Karpas-422 (cell line): Measurements from ENCODE around the gene SCN2A. TPM values are rescaled to one million over a fixed set of nuclear protein-coding genes. Genes with fewer than 3 reads are reported as not detected.

Experiments
- DNase-seq: peaks from one replicate; pipeline ENCODE4 v3.0.0-alpha.2; 2015
- H2AFZ ChIP-seq: fragments of 200-600 bp; sonication (generic); 2 replicates; pipeline ENCODE4 v1.6.1; 2014; ENCODE audit warnings: antibody characterized with exemption, low read length, mixed read lengths
- H3K27ac ChIP-seq: fragments of 200-600 bp; sonication (generic); 2 replicates; pipeline ENCODE4 v1.5.1; 2014; ENCODE audit warnings: mild to moderate bottlenecking, low read length, moderate library complexity
- H3K27me3 ChIP-seq: fragments of 200-600 bp; sonication (generic); 2 replicates; pipeline ENCODE4 v1.6.1; 2014; ENCODE audit warnings: low read length, mixed read lengths
- H3K36me3 ChIP-seq: fragments of 200-600 bp; sonication (generic); 2 replicates; pipeline ENCODE4 v1.6.1; 2014; ENCODE audit warnings: low read length, mixed read lengths; ENCODE audit not compliant: insufficient read depth
- H3K4me1 ChIP-seq: fragments of 200-600 bp; sonication (generic); 2 replicates; pipeline ENCODE4 v1.6.1; 2014; ENCODE audit warnings: mild to moderate bottlenecking, low read length, mixed read lengths
- H3K4me2 ChIP-seq: fragments of 200-600 bp; sonication (generic); 2 replicates; pipeline ENCODE4 v1.6.1; 2014; ENCODE audit warnings: low read length, low read depth, mild to moderate bottlenecking; ENCODE audit not compliant: poor library complexity, severe bottlenecking
- H3K4me3 ChIP-seq: fragments of 200-600 bp; sonication (generic); 2 replicates; pipeline ENCODE4 v1.5.1; 2014; ENCODE audit warnings: mild to moderate bottlenecking, antibody characterized with exemption, low read length, mixed read lengths
- H3K79me2 ChIP-seq: fragments of 200-600 bp; sonication (generic); 2 replicates; pipeline ENCODE4 v1.6.1; 2014; ENCODE audit warnings: mild to moderate bottlenecking, low read length, mixed read lengths
- H3K9ac ChIP-seq: fragments of 200-600 bp; sonication (generic); 2 replicates; pipeline ENCODE4 v1.6.0; 2014; ENCODE audit warnings: low read length
- H3K9me2 ChIP-seq: fragments of 200-600 bp; sonication (generic), shearing (Covaris generic); replicated peaks from 2 replicates; pipeline ENCODE4 v1.6.0; 2014; ENCODE audit warnings: mild to moderate bottlenecking, low read length, moderate library complexity; ENCODE audit not compliant: insufficient read depth
- H3K9me3 ChIP-seq: fragments of 300-700, 200-600 bp; sonication (generic); 2 replicates; pipeline ENCODE4 v1.6.1; 2014; ENCODE audit warnings: low read length, mixed read lengths
- H4K20me1 ChIP-seq: fragments of 200-600 bp; sonication (generic); 2 replicates; pipeline ENCODE4 v1.6.1; 2014; ENCODE audit warnings: mild to moderate bottlenecking, antibody characterized with exemption, low read length, low read depth; ENCODE audit not compliant: insufficient read depth
- total RNA-seq: library from RNA; depleted of rRNA; stranded (reverse); fragments of >200 nt; shearing (Covaris generic); gene quantifications from 2 replicates; pipeline ENCODE4 v1.2.3, GENCODE V29; 2014; ENCODE audit warnings: low replicate concordance

The SCN2A gene
- total RNA-seq, 1 experiment from 2014 or later = 0.75 TPM

DNA sequence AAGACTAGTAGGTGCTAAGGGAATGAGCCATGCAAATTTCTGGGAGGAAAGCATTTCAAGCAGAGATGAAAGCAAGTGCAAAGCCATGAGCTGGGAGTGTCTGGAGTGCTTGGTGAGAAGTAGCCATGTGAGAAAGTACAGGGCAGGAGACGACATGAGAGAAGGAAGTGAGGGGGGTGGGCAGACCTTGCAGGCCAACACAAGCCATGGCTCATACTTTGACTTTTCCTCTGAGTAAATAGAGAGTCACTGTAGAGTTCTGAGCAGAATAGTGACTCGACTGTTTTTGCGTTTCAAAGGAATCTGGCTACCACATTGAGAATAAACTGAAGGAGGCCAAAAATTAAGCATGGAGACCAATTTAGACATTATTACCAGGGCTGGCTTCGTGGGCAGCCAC, 42.2 kb downstream of the SCN2A start:
- H3K79me2 ChIP-seq = no peaks in the 10 kb centered on the region
- H3K36me3 ChIP-seq = no peaks in the 10 kb centered on the region
- no peak overlapping the region for H3K4me2 ChIP-seq

DNA sequence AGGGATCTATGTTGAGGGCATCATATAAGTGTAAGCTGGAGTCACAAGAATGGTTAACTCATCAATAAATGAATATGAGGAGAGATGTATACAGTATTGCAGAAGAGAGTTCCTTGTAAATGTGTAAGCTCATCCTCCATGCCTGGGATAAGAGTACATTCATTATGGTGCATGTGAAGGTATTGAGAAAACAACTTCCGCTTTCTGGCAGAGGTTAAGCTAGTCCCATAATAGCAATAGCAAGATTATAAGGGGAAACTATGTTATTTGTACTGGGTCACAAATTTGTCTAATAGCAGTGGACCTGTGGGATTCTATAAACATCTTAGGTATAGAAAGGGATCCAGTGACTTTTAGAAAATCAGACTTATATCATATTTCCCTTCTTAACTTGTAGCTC, 44.1 kb downstream of the SCN2A start:
- DNase-seq = peak; percentile 53
- no peak overlapping the region for H3K4me2 ChIP-seq
- no peaks in the 10 kb centered on the region for H3K79me2 ChIP-seq
- H3K4me3 ChIP-seq = no peak overlapping the region
- H2AFZ ChIP-seq = no peak overlapping the region
- H3K36me3 ChIP-seq = no peaks in the 10 kb centered on the region
- no peak overlapping the region for H3K27ac ChIP-seq
- peaks cover 14% of the 10 kb centered on the region for H3K4me1 ChIP-seq
- no peaks in the 10 kb centered on the region for H3K27me3 ChIP-seq
- H3K9me3 ChIP-seq = no peaks in the 10 kb centered on the region
- no peaks in the 10 kb centered on the region for H3K9me2 ChIP-seq
- H3K9ac ChIP-seq = no peak overlapping the region
- no peaks in the 10 kb centered on the region for H4K20me1 ChIP-seq

More for the DNA sequence above, 42.2 kb downstream of the SCN2A start:
- DNase-seq = no peak
- Histone ChIP-seq H2AFZ (no peak overlapping the region), H3K27me3 (no peaks in the 10 kb centered on the region), H4K20me1 (no peaks in the 10 kb centered on the region), H3K4me3 (no peak overlapping the region), H3K27ac (no peak overlapping the region), H3K4me1 (peaks cover 17% of the 10 kb centered on the region), H3K9me2 (0 out of 2 replicates have a peak, but pooled peaks cover 3% of the 10 kb centered on the region), H3K9me3 (no peaks in the 10 kb centered on the region), H3K9ac (no peak overlapping the region)

DNA sequence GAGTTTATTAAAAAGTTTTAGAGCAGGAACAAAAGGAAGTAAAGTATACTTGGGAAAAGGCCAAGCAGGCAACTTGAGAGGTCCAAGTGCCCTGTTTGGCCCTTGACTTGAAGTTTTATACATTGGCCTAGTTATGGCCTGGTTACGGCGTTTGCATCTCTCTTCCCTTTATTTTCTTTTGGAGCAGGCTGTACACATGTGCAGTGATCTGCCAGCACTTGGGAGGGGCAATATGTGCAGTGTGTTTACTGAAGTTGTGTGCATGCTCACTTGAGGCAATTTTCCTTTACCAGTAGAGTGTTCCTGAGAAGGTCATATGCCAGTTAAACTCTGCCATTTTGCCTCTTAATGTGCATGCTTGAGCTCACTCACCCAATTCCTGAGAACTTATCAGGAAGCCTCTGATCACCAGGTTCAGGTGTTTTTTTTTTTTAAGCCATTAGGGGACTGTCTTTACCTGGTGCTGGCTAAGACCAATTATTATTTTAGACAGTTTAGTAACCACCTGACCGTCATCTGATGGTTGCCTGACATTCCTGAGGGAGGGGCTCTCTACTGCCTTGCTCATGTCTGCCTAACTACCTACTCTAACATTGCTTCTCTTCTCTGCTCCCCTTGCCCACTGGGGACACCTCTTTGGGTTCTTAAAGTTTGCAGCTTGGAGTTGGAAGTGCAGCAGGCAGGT, 48.0 kb downstream of the SCN2A start:
- Histone ChIP-seq H3K4me3 (no peak overlapping the region), H3K4me1 (peaks cover 14% of the 10 kb centered on the region), H3K27ac (no peak overlapping the region), H3K4me2 (no peak overlapping the region), H3K9me3 (no peaks in the 10 kb centered on the region), H4K20me1 (no peaks in the 10 kb centered on the region), H3K79me2 (no peaks in the 10 kb centered on the region), H3K27me3 (no peaks in the 10 kb centered on the region), H3K9ac (no peak overlapping the region), H2AFZ (no peak overlapping the region), H3K36me3 (no peaks in the 10 kb centered on the region), H3K9me2 (no peaks in the 10 kb centered on the region)
- DNase-seq = no peak

DNA sequence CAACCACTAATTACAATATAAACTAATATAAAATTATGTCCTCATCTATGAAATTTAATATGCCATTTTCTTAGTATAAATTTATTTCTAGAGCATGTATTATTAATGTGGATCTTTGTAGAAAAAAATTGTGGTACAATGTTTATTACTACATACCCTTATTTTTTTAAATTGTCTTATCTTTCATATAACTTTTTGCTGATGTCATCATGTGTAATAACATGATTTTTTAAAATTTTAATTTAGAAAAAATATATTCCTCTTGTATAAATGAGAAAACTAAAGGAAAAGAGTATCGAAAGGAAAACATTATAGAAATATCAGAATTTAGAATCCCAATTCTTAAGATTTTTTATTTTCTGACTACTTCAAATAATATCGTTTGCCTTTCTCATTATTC, 49.9 kb downstream of the SCN2A start:
- Histone ChIP-seq H3K36me3 (no peaks in the 10 kb centered on the region), H3K27me3 (no peaks in the 10 kb centered on the region), H2AFZ (no peak overlapping the region), H3K4me1 (peaks cover 5% of the 10 kb centered on the region; the same call in 1 of the 2 replicates), H3K4me3 (no peak overlapping the region), H3K9ac (no peak overlapping the region), H3K4me2 (no peak overlapping the region), H3K9me3 (no peaks in the 10 kb centered on the region), H3K27ac (no peak overlapping the region), H3K79me2 (no peaks in the 10 kb centered on the region), H4K20me1 (no peaks in the 10 kb centered on the region), H3K9me2 (no peaks in the 10 kb centered on the region)
- no peak for DNase-seq

DNA sequence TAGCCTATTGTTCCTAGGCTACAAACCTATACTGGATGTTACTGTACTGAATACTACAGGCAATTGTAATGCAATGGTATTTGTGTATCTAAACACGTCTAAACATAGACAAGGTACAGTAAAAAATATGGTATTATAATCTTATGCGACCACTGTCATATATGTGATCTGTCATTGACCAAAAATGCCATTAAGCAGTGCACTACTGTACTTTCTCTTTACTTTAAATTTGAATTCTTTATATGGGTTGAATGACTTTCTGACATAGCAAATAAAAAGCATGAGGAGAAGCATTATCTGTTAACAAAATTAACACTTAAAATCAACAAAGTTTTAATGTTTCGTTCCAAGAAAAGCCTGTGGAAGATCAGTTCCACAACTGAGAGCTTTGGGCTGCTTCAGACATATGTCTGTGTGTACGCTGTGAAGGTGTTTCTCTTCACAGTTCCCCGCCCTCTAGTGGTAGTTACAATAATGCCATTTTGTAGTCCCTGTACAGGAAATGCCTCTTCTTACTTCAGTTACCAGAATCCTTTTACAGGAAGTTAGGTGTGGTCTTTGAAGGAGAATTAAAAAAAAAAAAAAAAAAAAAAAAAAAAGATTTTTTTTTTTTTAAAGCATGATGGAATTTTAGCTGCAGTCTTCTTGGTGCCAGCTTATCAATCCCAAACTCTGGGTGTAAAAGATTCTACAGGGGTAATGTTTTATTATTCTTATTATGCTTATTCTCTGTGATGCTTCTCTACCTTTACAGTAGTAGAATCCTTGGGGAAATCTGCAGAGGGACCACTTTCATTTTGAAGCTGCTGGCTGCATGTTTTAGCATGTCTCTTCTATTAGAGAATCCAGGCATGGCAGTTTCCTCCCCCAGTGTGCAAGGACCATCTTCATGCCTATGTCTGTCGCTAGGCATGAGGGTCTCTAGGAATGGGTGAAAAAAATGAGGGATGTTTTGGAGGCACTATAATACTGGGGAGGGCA, 54.5 kb downstream of the SCN2A start:
- Histone ChIP-seq H2AFZ (peak overlapping the region; percentile 74), H3K9me2 (no peaks in the 10 kb centered on the region), H3K9ac (peak overlapping the region; percentile 45), H3K4me2 (peak overlapping the region; percentile 57), H3K27me3 (no peaks in the 10 kb centered on the region), H3K36me3 (no peaks in the 10 kb centered on the region), H3K9me3 (no peaks in the 10 kb centered on the region), H4K20me1 (no peaks in the 10 kb centered on the region), H3K79me2 (no peaks in the 10 kb centered on the region), H3K4me1 (peaks cover 7% of the 10 kb centered on the region; the same call in 1 of the 2 replicates), H3K4me3 (peak overlapping the region; percentile 46; the same call in 1 of the 2 replicates), H3K27ac (no peak overlapping the region)
- peak; percentile 95 for DNase-seq

DNA sequence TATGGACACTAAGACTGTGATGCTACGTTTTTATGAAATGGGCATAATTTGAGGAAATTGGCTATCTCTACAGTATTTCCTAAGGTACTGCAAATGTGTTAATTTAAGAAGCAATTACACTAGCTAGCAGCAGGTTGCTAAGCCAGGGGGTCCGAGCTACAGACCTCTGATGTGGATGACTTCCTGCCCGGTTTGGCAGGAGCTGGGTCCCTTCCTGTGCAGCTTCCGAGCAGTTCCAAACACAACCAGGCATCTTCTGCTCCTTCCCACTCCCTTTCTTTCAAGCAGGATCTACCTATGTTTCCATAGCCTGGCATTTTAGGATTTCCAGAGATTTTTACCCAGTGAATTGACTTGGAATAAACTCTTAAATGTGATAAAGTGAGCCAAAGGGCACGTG, 55.7 kb downstream of the SCN2A start:
- Histone ChIP-seq H3K27me3 (no peaks in the 10 kb centered on the region), H3K36me3 (no peaks in the 10 kb centered on the region), H4K20me1 (no peaks in the 10 kb centered on the region), H3K4me2 (no peak overlapping the region), H3K9ac (no peak overlapping the region), H3K79me2 (no peaks in the 10 kb centered on the region), H3K4me1 (peaks cover 7% of the 10 kb centered on the region; the same call in 1 of the 2 replicates), H3K27ac (no peak overlapping the region), H2AFZ (no peak overlapping the region), H3K9me2 (no peaks in the 10 kb centered on the region), H3K4me3 (no peak overlapping the region; the same call in 1 of the 2 replicates), H3K9me3 (no peaks in the 10 kb centered on the region)
- DNase-seq = no peak

DNA sequence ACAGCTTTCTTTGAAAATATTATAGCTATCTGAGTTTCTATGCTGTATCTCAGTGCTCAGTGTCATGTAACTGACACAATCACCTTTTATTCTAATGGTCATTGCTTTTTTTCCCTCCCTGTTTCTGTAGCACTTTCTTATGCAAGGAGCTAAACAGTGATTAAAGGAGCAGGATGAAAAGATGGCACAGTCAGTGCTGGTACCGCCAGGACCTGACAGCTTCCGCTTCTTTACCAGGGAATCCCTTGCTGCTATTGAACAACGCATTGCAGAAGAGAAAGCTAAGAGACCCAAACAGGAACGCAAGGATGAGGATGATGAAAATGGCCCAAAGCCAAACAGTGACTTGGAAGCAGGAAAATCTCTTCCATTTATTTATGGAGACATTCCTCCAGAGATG, 56.4 kb downstream of the SCN2A start:
- Histone ChIP-seq H3K9ac (no peak overlapping the region), H4K20me1 (no peaks in the 10 kb centered on the region)

More for the DNA sequence above, 56.4 kb downstream of the SCN2A start:
- Histone ChIP-seq H3K4me1 (peaks cover 7% of the 10 kb centered on the region; the same call in 1 of the 2 replicates), H3K79me2 (no peaks in the 10 kb centered on the region), H3K27me3 (no peaks in the 10 kb centered on the region), H3K9me2 (no peaks in the 10 kb centered on the region), H3K27ac (no peak overlapping the region), H3K4me2 (no peak overlapping the region), H3K4me3 (no peak overlapping the region), H3K36me3 (no peaks in the 10 kb centered on the region), H3K9me3 (no peaks in the 10 kb centered on the region), H2AFZ (no peak overlapping the region)
- DNase-seq = no peak
